Lower leg skin (tissue), 3 donors: ENCODE measurements around the gene TMEM44.

ENCODE experiments used
- CTCF ChIP-seq, 3 donors: fragments of 450-650 bp; IDR thresholded peaks; one replicate each; pipeline ENCODE4 v1.5.1; 2016; ENCODE audit warnings: antibody characterized with exemption in 3 of 3, mild to moderate bottlenecking in 3 of 3, moderate library complexity in 2 of 3
- POLR2A ChIP-seq, 2 donors: fragments of 450-650 bp; IDR thresholded peaks; one replicate each; pipeline ENCODE4 v1.6.1; 2016 to 2017; ENCODE audit warnings: antibody characterized with exemption in 2 of 2, mild to moderate bottlenecking in 1 of 2, moderate library complexity in 1 of 2

GRCh38 chr3:194571491-194572142 is 61.6 kb downstream of the TMEM44 start:
- TF ChIP-seq CTCF (IDR thresholded peaks at IDR 0.05): no peak
- no peak for TF ChIP-seq POLR2A (IDR thresholded peaks at IDR 0.05)
